SK-N-MC (cell line): Measurements from ENCODE around the gene MCF2L.

Source experiments
- EZH2 ChIP-seq: fragments of 200-600 bp; sonication (generic); IDR thresholded peaks from one replicate; pipeline ENCODE4 v1.6.1; 2017; ENCODE audit warnings: antibody characterized with exemption
- FOXP2 ChIP-seq: optimal IDR thresholded peaks from 2 replicates; pipeline ENCODE3; 2011; ENCODE audit warnings: mild to moderate bottlenecking, moderate library complexity; ENCODE audit not compliant: insufficient read depth; ENCODE audit errors: extremely low read length, control extremely low read depth
- POLR2AphosphoS5 ChIP-seq: IDR thresholded peaks from 2 replicates; pipeline ENCODE4 v1.6.1; 2012; ENCODE audit warnings: mild to moderate bottlenecking, low read depth, low read length, borderline replicate concordance

- TF ChIP-seq POLR2AphosphoS5 (no peak), EZH2 (no peak), FOXP2 (no peak)
Observed at GRCh38 chr13:113002913-113003290, 33.9 kb downstream of the MCF2L start.
